Inflammatory macrophage treated with lipopolysaccharide for 4 hours (primary cell): Measurements from ENCODE around the gene PNPLA7.
"Not testable (repeated sequence)": the region's sequence is repeated elsewhere in the genome, so short reads cannot be mapped to it uniquely, and the experiment has no call there.

Experiments
- DNase-seq: peaks from one replicate; pipeline ENCODE4 v3.0.0-alpha.2; 2020

PNPLA7 gene

GRCh38 chr9:137511758-137512463 lies 38.3 kb downstream of the PNPLA7 start:
- no peak for DNase-seq

DNA sequence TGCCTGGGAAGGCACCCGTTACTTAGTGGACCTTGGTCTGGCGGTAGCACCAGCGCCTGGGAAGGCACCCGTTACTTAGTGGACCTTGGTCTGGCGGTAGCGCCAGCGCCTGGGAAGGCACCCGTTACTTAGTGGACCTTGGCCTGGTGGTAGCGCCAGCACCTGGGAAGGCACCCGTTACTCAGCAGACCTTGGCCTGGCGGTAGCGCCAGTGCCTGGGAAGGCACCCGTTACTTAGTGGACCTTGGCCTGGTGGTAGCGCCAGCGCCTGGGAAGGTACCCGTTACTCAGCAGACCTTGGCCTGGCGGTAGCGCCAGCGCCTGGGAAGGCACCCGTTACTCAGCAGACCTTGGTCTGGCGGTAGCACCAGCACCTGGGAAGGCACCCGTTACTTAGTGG lies 39.1 kb downstream of the PNPLA7 start:
- not testable (repeated sequence) for DNase-seq

- DNase-seq = no peak
Observed at GRCh38 chr9:137509198-137509597, 41.0 kb downstream of the PNPLA7 start.

DNA sequence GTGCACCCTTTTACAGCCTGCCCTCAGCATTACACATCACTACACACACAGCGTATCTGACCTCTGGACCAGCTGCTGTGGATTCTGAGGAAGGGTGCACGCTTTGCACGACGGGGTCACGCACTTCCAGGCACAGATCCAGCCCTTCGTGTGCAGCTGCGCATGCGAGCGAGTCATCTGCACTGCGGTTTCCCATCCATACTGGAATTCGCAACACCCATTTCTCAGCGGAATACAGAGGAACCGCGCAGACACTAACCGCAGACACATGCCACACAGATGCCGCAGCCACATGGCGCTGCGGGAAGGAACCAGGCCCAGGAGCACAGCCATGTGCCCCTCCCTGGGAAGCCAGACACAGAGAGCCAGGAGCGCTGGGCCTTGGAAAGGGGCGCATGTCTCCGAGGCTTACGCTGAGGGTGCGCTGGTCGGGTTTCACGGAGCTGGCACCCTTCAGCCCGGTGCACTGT lies 43.5 kb downstream of the PNPLA7 start:
- DNase-seq = no peak

GRCh38 chr9:137506274-137506673 lies 43.9 kb downstream of the PNPLA7 start:
- DNase-seq = no peak

- no peak for DNase-seq
Observed at GRCh38 chr9:137505421-137506140, 44.6 kb downstream of the PNPLA7 start.

GRCh38 chr9:137504432-137504777 lies 45.8 kb downstream of the PNPLA7 start:
- no peak for DNase-seq

GRCh38 chr9:137502008-137502911 lies 47.9 kb downstream of the PNPLA7 start:
- DNase-seq = no peak

DNA sequence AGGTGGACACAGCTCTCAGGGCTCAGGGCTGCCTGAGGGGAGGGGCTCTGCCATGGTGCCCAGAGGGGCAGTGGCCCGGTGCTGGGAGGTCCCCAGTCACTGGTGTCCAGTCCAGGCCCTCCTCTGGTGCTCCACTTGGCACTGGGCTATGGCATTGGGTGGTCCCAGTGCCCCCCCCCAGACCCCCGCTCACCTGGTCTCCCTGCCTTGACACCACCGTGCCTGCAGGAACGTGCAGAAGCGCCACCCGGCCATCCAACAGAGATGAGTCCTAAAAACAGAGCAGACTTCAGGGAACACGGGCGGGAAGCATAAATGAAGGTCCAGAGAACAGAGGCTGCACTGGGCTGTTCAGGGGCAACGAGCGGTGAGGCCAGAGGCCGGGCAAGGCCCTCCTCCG lies 48.7 kb downstream of the PNPLA7 start:
- no peak for DNase-seq

GRCh38 chr9:137500666-137501397 lies 49.4 kb downstream of the PNPLA7 start:
- DNase-seq = no peak

DNA sequence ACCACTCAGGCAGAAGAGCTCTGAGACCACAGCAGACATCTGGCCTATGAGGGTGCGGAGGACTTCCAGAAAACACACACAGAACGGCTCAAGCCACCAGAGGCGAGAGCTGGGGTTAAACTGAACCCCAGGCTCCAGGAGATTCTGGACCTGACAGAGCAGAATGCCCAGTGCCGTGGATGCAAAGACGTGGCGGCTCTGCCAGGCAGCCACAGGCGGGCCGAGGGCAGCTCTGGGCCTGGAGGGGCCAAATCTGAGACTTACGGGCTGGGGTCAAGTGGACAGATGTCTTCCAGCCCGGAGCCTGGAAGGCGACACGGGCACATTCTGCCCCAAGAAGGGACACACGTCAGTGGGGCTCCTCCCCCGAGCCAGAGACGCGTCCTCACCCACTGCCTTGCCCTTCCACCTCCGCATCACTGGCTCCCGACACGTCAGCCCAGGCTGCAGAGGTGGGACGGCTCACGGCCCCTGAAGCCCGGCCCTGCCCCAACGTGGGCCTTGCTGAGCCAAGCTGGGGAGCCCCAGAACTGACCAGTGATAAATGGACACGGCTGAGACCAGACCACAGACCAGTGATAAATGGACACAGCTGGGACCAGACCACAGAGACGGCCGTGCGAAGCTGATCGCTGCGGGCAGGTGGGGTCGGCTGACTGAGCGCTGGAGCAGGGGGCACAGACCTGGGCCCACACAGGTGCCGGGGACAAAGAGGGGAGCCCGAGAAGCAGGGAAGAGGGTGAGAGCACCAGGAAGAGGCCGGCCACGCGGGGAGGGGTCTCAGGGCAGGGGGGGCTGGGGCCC lies 50.1 kb downstream of the PNPLA7 start:
- DNase-seq = no peak

DNA sequence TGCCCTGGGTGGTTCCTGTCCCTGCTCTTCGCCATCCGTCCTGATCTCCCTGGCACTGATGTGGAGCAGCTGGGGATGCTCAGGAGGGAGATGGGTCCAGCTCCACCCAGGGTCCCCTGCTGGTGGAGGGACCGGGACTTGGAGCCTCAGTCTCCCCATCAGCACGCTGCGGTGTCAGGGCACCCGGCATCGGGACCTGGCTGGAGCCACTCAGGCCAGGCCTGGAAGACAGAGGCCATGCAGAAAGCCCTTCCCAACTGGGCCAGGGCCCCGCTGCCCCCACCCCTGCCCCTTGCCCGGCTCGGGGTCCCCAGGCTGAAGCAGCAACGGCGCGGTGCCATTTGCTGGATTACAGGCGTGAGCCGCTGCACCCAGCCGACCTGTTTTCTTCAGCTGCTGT lies 50.8 kb downstream of the PNPLA7 start:
- DNase-seq = no peak

GRCh38 chr9:137498720-137499150 lies 51.5 kb downstream of the PNPLA7 start:
- DNase-seq = no peak

DNA sequence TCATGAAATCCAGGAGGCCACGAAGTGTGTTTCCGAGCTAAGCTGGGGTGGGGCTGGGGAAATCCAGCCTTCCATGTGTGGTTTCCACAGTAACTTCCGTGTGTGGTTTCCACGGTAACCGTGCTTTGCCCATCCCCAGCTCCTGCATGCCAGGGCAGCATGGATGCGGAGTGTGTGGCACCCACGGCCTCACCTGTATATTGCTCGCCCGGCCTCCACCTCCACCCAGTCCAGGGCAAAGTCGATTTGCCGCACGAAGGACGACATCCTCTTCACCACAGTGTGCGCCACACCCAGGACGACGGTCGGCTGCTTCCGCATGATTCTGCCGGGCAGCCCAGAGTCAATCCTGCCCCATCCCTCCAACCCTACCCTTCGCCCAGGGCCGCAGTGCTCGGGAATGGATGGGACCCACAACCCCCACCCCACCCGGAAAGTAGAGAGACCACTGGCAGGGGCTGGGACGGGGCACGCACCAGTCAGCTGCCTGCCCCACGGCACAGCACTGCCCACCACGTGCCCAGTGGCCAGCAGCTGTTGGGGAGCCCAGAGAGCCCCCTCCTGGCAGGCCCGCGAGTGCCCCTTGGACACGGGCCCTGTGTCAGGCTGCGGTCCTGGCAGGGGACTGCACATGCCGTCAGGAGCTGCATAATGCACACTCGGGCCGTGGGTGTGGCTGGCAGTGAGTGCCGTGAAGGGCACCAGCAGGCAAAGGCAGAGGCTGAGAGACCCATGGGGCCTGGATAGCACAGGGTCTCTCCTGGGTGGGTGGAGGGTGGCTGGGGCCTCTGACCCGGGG lies 52.1 kb downstream of the PNPLA7 start:
- no peak for DNase-seq

- no peak for DNase-seq
Observed at GRCh38 chr9:137496601-137497375, 53.4 kb downstream of the PNPLA7 start.

DNA sequence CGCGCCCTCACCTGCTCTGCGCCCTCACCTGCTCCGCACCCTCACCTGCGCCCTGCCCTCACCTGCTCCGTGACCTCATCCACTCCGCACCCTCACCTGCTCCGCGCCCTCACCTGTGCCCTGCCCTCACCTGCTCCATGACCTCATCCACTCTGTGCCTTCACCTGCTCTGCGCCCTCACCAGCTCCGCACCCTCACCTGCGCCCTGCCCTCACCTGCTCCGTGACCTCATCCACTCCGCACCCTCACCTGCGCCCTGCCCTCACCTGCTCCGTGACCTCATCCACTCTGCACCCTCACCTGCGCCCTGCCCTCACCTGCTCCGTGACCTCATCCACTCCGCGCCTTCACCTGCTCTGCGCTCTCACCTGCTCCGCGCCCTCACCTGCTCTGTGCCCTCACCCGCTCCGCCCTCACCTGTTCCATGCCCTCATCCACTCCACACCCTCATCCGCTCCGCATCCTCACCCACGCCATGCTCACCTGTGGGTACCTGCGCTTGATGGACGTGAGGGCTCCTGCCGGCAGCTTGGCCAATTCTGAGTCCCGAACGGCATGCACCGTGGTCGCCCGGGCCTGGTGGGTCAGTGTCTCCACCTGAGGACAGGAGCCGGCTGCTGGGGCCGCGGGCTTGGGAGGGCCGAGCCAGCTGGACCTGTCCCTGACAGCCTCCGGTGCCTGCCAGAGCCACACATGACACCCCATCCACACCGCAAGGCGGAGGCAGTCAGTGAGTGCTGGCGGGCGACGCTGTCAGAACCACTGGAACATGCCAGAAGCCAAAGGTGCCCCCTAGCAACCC lies 55.5 kb downstream of the PNPLA7 start:
- no peak for DNase-seq

DNA sequence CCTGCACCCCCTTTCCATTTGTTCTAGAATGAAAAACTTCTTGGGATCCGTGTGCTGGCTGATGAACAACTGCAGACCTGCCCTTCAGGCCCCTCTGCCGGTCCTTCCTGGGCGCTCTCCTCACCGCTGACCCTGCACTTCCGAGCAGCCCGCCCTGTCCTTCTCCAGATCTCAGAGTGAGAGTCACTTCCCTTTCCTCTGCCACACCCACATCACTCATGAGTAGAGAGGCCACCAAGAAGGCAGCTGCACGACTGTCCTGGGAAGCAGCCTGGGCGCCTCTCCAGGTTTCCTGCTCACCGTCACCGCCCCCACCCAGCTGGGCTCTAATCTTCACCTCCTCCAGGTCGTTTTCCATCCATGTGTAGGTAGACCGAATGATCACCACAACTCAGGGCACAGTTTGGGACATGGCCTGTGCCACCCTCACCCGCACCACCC lies 56.1 kb downstream of the PNPLA7 start:
- peak; percentile 69 for DNase-seq

GRCh38 chr9:137493364-137494103 lies 56.7 kb downstream of the PNPLA7 start:
- no peak for DNase-seq
